ENCODE measurements around the gene SLC2A1.

The SLC2A1 gene

DNA sequence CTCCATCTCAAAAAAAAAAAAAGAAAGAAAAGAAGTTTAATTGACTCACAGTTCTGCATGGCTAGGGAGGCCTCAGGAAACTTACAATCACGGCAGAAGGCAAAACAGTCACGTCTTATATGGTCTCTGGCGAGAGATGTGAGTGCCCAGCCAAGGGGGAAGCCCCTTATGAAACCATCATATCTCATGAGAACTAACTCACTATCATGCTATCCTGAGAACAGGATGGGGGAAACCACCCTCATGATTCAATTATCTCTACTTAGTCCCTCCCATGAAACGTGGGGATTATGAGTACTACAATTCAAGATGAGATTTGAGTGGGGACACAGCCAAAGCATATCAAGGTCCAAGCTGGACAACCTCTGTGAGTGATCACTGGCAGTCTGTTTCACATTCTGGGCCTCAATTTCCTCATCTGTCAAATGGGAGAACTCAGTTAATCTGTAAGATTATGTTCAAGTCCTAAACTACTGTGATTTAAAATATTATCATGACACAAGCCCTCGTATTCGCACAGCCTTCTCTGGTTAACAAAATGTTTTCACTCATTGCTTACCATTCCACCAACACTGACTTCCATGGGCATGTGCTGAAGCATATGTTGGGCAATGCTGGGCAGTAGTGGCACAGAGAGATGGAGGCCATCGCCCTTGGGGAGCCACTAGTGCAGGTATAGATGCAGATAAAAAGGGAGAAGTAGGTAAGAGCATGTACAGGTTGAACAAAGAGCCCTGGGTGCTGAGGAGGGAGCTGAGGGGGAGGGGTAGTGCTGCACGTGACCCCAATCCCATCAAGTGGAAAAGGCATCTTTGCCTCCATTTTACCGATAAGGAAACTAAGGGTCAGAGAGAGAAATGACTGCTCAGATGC is 46.2 kb upstream of the SLC2A1 start:
- Histone ChIP-seq H3K9me2 (replicated peaks; ENCODE audit: control insufficient read depth, low read length) (no peaks in the 10 kb centered on the region), H3K36me3 (ENCODE audit: control insufficient read depth, low read length) (no peaks in the 10 kb centered on the region), H3K4me1 (ENCODE audit: control insufficient read depth, low read length) (no peaks in the 10 kb centered on the region), H3K27ac (ENCODE audit: low read depth, low read length) (no peak overlapping the region), H4K20me1 (ENCODE audit: control insufficient read depth, insufficient read depth, low read depth, low read length) (no peaks in the 10 kb centered on the region), H3F3A (ENCODE audit: control insufficient read depth, insufficient read depth) (no peaks in the 10 kb centered on the region), H3K4me3 (ENCODE audit: low read length) (no peak overlapping the region), H3K79me2 (ENCODE audit: control insufficient read depth, low read length) (no peaks in the 10 kb centered on the region), H3K4me2 (ENCODE audit: low read length) (no peak overlapping the region), H3K9me3 (ENCODE audit: control insufficient read depth, insufficient read depth, low read length) (no peaks in the 10 kb centered on the region), H3K27me3 (ENCODE audit: control insufficient read depth, low read length) (peaks cover 6% of the 10 kb centered on the region; the same call in 1 of the 2 replicates)
- TF ChIP-seq, protein P1, sequence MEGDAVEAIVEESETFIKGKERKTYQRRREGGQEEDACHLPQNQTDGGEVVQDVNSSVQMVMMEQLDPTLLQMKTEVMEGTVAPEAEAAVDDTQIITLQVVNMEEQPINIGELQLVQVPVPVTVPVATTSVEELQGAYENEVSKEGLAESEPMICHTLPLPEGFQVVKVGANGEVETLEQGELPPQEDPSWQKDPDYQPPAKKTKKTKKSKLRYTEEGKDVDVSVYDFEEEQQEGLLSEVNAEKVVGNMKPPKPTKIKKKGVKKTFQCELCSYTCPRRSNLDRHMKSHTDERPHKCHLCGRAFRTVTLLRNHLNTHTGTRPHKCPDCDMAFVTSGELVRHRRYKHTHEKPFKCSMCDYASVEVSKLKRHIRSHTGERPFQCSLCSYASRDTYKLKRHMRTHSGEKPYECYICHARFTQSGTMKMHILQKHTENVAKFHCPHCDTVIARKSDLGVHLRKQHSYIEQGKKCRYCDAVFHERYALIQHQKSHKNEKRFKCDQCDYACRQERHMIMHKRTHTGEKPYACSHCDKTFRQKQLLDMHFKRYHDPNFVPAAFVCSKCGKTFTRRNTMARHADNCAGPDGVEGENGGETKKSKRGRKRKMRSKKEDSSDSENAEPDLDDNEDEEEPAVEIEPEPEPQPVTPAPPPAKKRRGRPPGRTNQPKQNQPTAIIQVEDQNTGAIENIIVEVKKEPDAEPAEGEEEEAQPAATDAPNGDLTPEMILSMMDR (IDR thresholded peaks at IDR 0.05; ENCODE audit: low read depth, low read length, poor library complexity, severe bottlenecking): no peak
- TF ChIP-seq EZH2phosphoT487 (IDR thresholded peaks at IDR 0.05; ENCODE audit: borderline replicate concordance, low read length): no peak

DNA sequence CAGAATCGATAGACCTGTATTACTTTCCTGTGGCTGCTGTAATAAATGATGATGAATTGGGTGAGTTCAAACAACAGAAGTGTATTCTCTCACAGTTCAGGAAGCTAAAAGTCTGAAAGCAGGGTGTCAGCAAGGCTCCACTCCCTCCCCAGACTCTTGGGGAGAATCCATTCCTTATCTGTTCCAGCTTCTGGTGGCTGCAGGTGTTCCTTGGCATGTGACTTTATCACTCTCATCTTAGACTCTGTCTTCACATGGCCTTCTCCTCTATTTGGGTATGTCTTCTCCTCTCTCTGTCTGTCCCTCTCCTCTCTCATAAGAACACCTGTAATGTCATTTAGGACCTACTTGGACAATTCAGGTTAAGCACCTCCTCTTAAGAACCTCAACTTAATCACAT is 44.1 kb upstream of the SLC2A1 start:
- Histone ChIP-seq H3K4me3 (ENCODE audit: low read length) (no peak overlapping the region), H3K36me3 (ENCODE audit: control insufficient read depth, low read length) (no peaks in the 10 kb centered on the region), H3K9me3 (ENCODE audit: control insufficient read depth, insufficient read depth, low read length) (no peaks in the 10 kb centered on the region), H3K79me2 (ENCODE audit: control insufficient read depth, low read length) (no peaks in the 10 kb centered on the region), H4K20me1 (ENCODE audit: control insufficient read depth, insufficient read depth, low read depth, low read length) (no peaks in the 10 kb centered on the region), H3K27ac (ENCODE audit: low read depth, low read length) (no peak overlapping the region), H3K9me2 (replicated peaks; ENCODE audit: control insufficient read depth, low read length) (no peaks in the 10 kb centered on the region), H3F3A (ENCODE audit: control insufficient read depth, insufficient read depth) (no peaks in the 10 kb centered on the region), H3K4me1 (ENCODE audit: control insufficient read depth, low read length) (no peaks in the 10 kb centered on the region), H3K4me2 (ENCODE audit: low read length) (no peak overlapping the region), H3K27me3 (ENCODE audit: control insufficient read depth, low read length) (peaks cover 11% of the 10 kb centered on the region; the same call in 1 of the 2 replicates)
- TF ChIP-seq EZH2phosphoT487 (IDR thresholded peaks at IDR 0.05; ENCODE audit: borderline replicate concordance, low read length): no peak
- TF ChIP-seq, protein P1 (IDR thresholded peaks at IDR 0.05; ENCODE audit: low read depth, low read length, poor library complexity, severe bottlenecking): no peak

DNA sequence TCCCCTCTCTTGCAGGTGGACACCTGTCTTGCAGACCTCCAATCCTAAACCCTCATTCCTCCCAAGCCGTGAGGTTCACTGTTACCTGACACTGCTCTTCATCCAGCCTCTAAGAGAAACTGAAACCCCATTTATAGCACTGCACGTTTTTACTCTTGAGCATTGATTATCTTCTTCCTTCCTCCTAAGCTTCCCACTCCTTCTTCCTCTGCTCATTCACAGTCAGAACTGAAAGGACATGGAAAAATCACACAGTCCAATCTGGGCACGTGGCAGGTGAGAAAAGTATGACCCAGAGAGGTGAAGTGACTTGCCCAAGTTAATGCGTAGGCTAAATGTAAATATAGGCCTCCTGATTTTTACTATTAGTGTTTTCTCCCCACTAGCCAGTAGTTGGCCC is 43.4 kb upstream of the SLC2A1 start:
- Histone ChIP-seq H3K27ac (ENCODE audit: low read depth, low read length) (no peak overlapping the region), H3K9me3 (ENCODE audit: control insufficient read depth, insufficient read depth, low read length) (no peaks in the 10 kb centered on the region), H3K27me3 (ENCODE audit: control insufficient read depth, low read length) (peaks cover 11% of the 10 kb centered on the region; the same call in 1 of the 2 replicates), H3F3A (ENCODE audit: control insufficient read depth, insufficient read depth) (no peaks in the 10 kb centered on the region), H3K4me2 (ENCODE audit: low read length) (no peak overlapping the region), H3K36me3 (ENCODE audit: control insufficient read depth, low read length) (no peaks in the 10 kb centered on the region), H4K20me1 (ENCODE audit: control insufficient read depth, insufficient read depth, low read depth, low read length) (no peaks in the 10 kb centered on the region), H3K9me2 (replicated peaks; ENCODE audit: control insufficient read depth, low read length) (no peaks in the 10 kb centered on the region), H3K4me3 (ENCODE audit: low read length) (no peak overlapping the region), H3K79me2 (ENCODE audit: control insufficient read depth, low read length) (no peaks in the 10 kb centered on the region), H3K4me1 (ENCODE audit: control insufficient read depth, low read length) (no peaks in the 10 kb centered on the region)
- TF ChIP-seq, protein P1 (IDR thresholded peaks at IDR 0.05; ENCODE audit: low read depth, low read length, poor library complexity, severe bottlenecking): no peak
- no peak for TF ChIP-seq EZH2phosphoT487 (IDR thresholded peaks at IDR 0.05; ENCODE audit: borderline replicate concordance, low read length)

All from DOHH2 (cell line).